Activated T-helper 1 cell treated with Interleukin-2 at 50 U/mL for 16 hours (primary cell): Measurements from ENCODE around the gene PLA2G4F.

Source experiments
- DNase-seq: peaks from one replicate; pipeline ENCODE4 v3.0.0-alpha.2; 2020; ENCODE audit warnings: low read depth

The PLA2G4F gene

DNA sequence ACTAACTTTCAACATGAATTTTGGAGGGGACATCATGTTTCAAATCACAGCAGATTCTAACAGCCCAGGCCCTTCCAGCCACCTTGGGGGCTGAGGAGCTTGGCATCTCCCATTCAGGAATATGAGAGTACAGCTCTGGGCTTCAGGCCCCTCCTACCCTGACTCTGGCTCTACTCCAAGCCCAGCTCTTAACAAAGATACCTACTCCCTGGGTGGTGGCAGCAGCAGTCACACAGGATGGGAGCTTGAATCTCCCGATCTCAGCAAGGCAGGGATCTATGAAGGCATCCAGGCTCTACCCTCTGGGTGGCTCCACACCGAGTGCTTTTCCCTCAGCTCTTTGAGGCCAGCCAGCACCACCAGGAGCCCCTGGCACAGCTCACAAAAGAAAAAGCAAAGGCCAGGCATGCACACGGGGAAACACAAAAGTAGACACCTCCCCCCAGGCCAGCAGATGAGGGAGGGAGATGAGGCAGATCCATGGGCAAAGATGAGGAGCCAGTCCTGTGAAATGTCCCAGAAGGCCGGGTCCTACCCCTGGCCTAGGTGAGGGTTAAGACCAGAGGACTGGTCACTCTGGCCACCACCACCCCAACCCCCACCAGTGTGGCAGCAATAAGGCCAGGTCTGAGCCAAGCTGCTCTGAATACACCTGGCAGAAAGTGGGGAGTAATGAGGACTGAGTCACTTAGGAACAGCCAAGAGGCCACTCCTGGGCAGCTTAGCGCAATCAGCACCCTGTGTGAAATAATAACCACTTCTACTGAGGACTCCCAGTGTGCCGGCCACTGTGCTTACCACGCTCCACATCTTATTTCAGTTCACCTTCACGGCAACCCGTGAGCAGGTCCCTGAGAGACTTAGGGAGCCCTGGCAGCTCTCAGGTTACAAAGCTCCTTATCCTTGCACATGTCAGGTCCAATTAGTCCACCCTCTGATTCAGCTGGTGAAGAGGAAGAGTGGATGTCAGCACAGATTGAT, 24.3 kb downstream of the PLA2G4F start:
- no peak for DNase-seq

DNA sequence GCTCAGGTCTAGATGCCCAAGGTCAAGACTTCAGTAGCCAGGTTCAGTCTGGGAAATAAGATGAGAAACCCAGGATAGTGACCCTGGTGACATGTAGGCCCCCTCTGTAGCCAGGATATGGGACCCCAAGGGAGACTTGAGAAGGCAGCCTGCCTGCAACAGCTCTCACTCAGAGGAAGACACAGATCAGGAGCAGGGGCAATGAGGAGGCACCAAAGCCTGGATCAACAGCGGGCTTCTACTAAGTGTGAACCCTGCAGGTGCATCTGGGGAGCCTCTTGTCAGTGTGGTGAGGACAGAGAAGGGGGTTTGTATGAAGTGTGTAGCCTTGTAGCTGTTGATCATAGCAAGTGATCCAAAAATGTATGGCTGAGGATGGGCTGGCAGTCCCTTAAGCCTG, 25.4 kb downstream of the PLA2G4F start:
- no peak for DNase-seq

- DNase-seq, result no peak
These were observed 26.0 kb downstream of the PLA2G4F start for GRCh38 chr15:42130246-42130986.

DNA sequence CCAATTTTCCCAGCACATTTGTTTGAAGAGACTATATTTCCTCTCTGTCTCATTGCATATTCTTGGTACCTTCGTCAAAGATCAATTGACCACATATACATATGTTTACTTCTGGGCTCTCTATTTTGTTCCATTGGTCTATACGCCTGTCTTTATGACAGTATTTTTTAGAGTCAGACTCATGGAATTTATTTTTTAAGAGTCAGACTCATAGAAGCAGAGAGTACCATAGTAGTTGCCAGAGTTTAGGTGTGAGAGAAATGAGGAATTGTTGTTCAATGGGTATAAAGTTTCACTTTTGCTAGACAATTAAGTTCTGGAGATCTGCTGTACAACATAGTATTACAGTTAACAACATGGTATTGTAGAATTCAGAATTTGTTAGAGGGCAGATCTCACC, 27.1 kb downstream of the PLA2G4F start:
- DNase-seq, result no peak

DNA sequence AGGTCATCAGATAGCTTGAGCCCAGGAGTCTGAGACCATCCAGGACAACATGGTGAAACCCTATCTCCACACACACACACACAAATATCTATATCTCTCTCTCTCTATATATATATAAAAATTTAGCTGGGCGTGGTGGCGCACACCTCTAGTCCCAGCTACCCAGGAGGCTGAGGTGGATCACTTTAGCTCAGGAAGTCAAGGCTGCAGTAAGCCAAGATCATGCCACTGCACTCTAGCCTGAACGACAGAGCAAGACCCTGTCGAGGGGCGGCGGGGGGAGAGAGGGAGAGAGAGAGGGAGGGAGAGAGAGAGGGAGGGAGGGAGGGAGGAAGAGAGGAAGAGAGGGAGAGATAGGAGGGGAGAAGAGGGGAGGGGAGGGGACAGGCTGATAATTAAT, 28.0 kb downstream of the PLA2G4F start:
- DNase-seq, result no peak

DNA sequence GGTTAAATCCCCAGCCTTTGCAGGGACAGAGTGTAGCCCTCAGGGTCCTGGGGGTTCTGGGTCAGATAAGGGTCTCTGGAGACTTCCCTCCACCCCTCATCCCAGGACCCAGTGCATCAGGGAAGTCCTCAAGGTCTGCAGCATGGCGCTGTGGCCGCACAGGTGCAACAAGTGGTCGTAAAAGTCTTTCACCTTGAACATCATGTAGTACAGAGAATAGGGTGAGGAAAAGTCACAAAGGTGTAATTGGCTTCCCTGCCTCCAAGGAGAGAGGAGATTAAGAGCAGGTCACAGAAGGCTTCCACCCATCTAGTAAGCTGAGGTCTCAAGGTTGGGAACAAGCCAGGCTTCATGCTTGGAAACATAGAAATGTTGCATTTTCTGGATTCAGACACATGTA, 32.9 kb downstream of the PLA2G4F start:
- DNase-seq, result no peak

- no peak for DNase-seq
These were observed 34.8 kb downstream of the PLA2G4F start for GRCh38 chr15:42121682-42122081.

GRCh38 chr15:42121021-42121420, 35.4 kb downstream of the PLA2G4F start:
- DNase-seq, result no peak

DNA sequence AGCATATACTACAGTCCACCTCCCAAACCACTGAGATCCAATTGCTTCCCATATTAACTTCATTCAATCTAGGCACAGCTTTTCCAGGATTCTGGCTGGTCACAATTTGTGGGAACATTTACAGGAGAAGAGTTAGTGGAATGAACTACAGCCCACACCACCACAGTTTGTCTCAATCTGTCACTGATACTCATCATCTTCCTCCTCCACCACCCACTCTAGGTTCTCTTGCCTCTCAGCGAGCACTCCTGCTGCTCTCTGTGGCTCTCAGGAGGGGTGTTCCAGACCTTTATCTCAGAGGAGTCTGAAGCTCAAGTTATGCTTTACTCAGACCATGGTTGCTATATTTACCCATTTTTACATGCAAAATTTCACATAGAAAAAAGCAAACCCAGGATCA, 36.2 kb downstream of the PLA2G4F start:
- DNase-seq, result no peak

DNA sequence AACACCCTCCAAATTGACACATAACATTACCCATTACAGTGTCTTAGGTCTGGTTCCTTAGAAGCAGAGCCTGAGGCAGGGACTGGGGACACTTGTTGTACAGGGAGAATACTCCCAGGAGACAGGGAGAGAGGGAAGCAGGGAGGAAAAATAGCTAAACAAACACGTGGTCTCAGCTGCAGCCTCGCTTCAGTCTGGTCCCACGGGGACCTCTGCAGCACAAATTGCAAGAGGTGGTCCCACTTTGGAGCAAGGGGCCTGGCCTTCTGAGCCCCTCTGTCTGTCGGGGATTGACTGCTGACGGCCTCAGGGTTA, 37.0 kb downstream of the PLA2G4F start:
- DNase-seq, result no peak

DNA sequence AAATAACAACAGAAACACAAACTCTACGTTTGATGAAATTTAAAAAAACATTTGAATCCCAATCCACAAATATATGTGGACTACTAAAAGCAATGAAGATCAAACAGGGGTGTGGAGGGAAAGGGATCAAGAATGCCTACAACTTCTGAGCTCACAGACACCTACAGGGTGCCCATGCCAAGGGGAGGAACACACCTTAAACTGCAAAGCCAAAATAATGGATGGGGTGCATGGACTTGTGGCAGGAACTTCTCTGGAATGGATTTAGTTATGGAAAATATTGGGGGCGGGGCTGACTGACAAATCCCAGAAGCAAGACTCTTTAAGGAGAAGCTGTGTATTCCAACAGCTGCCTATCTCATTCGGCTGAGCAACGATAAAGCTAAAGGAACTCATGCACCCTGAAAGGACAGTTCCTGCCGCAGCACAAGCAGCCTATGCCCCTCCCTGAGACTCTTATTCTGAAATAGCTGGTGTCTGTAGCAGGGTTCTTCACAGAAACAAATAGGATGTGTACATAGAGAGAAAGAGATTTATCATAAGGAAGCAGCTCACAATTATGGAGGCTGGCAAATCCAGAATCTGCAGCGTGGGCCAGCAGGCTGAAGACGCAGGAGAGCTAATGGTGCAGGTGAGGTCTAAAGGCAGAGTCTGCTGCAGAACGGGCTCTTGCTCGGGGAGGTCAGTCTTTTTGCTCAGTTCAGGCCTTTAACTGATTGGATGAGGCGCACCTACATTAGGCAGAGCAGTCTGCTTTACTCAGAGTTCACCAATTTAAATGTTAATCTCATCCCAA, 37.6 kb downstream of the PLA2G4F start:
- no peak for DNase-seq

- DNase-seq, result no peak
These were observed 44.5 kb downstream of the PLA2G4F start for GRCh38 chr15:42111924-42112323.

DNA sequence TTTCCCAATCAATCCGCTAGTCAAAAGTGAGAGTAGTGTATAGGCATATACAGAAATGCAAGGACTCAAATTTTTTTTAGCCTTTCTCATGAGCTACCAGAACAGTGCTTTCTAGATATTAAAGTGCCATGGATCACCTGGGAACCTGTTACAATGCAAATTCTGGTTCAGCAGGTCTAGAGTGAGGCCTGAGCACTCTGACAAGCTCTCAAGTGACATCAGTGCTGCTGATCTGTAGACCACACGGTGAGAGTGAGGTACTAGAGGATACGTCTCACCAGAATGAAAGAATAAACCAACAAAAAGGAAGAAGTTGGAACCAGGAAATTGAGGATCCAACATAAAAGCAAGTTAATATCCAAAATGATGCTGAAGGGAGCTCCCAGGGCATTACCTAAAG, 46.1 kb downstream of the PLA2G4F start:
- DNase-seq, result no peak

- no peak for DNase-seq
These were observed 47.6 kb downstream of the PLA2G4F start for GRCh38 chr15:42108806-42109205.

DNA sequence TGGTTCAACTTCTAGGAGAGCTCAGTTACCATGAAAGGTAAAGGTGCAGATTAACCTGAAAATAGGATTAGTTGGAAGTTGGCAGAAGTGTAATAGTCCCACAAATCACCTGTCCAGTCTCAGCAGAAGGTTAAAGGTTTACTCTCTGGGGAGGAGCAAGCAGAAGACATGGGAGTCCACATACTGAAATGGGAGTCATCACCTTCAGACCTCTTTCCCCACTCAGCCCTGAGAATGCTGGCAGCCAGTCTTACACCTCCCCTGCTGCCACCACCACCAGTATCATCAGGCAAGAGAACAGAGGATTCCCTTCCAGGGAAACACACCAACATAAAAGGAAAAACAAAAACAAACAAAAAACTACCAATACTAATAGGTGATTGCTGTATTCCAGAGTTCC, 48.2 kb downstream of the PLA2G4F start:
- no peak for DNase-seq

DNA sequence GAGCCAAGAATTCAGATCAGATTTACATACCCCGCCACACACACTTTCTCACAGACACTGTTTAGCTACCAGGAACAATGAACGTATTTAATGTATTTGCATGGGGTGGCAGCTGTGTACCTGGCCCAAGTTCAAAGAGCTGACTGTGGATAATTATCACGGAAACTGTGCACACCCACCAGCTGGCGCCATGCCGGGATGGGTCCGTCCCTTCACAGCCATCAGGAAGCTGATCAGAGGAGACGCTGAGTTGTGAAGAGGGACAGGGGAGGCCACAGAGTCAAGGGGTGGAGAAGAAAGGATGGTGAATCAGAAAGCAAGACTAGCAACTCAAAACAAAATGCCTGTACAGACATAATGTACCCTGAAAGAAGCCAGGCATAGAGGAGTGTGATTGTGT, 49.0 kb downstream of the PLA2G4F start:
- DNase-seq, result no peak

GRCh38 chr15:42106288-42106687, 50.1 kb downstream of the PLA2G4F start:
- DNase-seq, result no peak

GRCh38 chr15:42104095-42104891, 52.1 kb downstream of the PLA2G4F start:
- no peak for DNase-seq

GRCh38 chr15:42102646-42103235, 53.7 kb downstream of the PLA2G4F start:
- no peak for DNase-seq

GRCh38 chr15:42101861-42102260, 54.6 kb downstream of the PLA2G4F start:
- DNase-seq, result no peak

GRCh38 chr15:42100021-42100800, 56.2 kb downstream of the PLA2G4F start:
- DNase-seq, result no peak
